Hepatocyte (in vitro differentiated cells): Measurements from ENCODE around the gene FAM171A2.

ENCODE experiments used
- EZH2 ChIP-seq: fragments of 200-600 bp; sonication (generic); IDR thresholded peaks from 2 replicates; pipeline ENCODE4 v1.6.1; 2016; ENCODE audit warnings: antibody characterized with exemption, mild to moderate bottlenecking, borderline replicate concordance
- TF ChIP-seq, protein P1 (sequence below): fragments of 200-600 bp; sonication (generic); IDR thresholded peaks from 2 replicates; pipeline ENCODE4 v1.5.1; 2016; ENCODE audit warnings: antibody characterized with exemption, mild to moderate bottlenecking; ENCODE audit not compliant: poor library complexity

DNA sequence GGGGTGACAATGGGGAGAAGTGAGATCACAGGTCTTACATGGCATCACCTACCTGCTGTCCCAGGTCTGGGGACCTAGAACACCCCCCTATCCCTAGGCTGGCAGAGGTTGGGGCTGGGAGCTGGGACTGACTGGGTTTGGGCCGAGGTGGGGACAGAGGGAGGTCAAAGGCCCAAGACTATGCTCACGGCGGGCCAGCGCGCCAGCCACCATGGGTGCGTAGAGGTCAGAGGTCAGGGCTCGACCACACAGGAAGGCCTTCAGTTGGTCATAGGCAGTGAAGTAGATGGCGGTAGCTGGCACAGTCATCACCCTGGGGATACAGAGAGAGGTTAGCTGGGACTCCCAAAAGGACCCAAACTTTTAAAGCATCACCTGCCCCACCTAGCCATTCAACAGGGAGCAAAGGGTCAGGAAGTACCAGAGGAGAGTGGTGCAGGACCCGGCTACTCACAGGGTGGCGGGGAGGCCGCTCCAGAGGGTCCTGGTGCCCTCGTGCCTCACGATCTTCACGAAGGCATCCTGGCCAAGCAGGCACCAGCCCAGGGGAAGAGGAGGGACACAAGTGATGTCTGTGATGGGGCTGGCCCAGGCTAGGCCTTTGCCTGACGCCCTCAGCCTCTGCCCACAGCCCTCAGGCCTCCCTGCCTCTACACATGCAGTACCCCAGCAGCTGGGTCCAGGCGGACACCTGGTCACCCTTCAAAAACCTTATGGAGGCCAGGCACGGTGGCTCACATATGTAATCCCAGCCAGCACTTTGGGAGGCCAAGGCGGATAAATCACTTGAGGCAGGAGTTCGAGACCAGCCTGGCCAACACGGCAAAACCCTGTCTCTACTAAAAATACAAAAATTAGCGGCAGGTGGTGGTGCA lies 42.2 kb downstream of the FAM171A2 start:
- TF ChIP-seq, protein P1, sequence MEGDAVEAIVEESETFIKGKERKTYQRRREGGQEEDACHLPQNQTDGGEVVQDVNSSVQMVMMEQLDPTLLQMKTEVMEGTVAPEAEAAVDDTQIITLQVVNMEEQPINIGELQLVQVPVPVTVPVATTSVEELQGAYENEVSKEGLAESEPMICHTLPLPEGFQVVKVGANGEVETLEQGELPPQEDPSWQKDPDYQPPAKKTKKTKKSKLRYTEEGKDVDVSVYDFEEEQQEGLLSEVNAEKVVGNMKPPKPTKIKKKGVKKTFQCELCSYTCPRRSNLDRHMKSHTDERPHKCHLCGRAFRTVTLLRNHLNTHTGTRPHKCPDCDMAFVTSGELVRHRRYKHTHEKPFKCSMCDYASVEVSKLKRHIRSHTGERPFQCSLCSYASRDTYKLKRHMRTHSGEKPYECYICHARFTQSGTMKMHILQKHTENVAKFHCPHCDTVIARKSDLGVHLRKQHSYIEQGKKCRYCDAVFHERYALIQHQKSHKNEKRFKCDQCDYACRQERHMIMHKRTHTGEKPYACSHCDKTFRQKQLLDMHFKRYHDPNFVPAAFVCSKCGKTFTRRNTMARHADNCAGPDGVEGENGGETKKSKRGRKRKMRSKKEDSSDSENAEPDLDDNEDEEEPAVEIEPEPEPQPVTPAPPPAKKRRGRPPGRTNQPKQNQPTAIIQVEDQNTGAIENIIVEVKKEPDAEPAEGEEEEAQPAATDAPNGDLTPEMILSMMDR = no peak
- no peak for TF ChIP-seq EZH2
